ENCODE data around the gene TBX3. TPM values are rescaled to one million over a fixed set of nuclear protein-coding genes. Genes with fewer than 3 reads are reported as not detected.
A peak's percentile ranks its signal among the peaks of the same experiment; 100 is the strongest.
"Not testable (repeated sequence)": the region's sequence is repeated elsewhere in the genome, so short reads cannot be mapped to it uniquely, and the experiment has no call there.

The TBX3 gene
- not detected for total RNA-seq
- not detected for polyA plus RNA-seq

DNA sequence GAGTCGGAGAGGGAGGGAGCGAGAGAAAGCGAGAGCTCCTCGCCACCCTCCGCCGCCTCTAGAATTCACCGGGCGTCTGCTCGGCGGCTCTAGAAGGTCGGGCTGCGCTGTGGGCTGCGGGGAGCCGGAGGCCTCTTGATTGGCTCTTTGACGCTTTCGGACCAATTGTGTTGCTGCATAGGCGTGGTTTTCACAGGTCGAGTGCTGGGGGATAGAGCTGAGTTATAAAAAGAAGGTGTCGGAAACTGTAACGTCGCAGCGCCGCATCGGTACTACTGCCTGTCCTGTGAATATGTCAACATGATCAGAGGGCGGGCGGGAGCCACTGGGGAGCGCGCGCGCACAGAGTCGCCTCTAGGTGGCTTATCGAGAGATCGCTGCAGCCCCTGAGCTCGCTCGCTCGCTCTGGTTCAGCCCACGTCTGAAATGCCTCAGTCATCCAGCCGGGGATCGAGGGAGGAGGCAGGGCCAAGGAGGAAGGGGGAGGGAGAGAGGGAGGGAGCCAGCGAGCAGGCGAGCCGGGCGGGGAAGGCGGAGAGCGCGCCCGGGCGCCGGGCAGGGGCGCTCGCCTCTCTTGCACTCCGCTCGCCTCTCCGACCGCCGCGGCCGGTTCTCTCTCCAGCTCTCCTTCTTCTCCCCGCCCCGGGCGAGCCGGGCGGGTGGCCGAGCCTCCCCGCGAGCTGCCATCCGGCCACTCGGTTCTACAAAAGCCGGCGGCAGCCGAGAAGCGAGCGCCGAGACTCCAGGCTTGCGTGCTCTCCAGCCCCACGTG, at the start of gene TBX3:
TBX3 (minus strand) TSS at position 78 of the 772 bp plus-strand sequence. CDS start 975 bp downstream, outside the sequence.
- peaks cover 3% of the 10 kb centered on the region for H3K4me1 ChIP-seq (ENCODE audit: insufficient read depth, low read length)
- no peaks in the 10 kb centered on the region for H3K36me3 Mint-ChIP-seq
- peaks cover 0 to 25% (median 21%) of the 10 kb centered on the region in 5 donors for H3K9me3 Mint-ChIP-seq
- DNase-seq = peak in 2 of 5 donors; percentile 16 to 25
- H3K27me3 ChIP-seq (ENCODE audit: insufficient read depth, low read length, poor library complexity, severe bottlenecking) = peaks cover 63% of the 10 kb centered on the region
- CTCF ChIA-PET = no interaction called here
- H3K36me3 ChIP-seq (ENCODE audit: insufficient read depth, low read length) = no peaks in the 10 kb centered on the region
- no peaks in the 10 kb centered on the region for H3K9me3 ChIP-seq (ENCODE audit: low read length)
- H3K27ac ChIP-seq (ENCODE audit: low read depth, low read length) = no peak within 1 kb of the TSS
- peak within 1 kb of the TSS in 1 of 8 donors; percentile 26 for H3K27ac Mint-ChIP-seq
- peak within 1 kb of the TSS; percentile 27 for H3K4me3 ChIP-seq (ENCODE audit: low read length)
- POLR2A ChIA-PET = no interaction called here
- H3K4me1 Mint-ChIP-seq = peaks cover 25 to 41% (median 34%) of the 10 kb centered on the region in 3 donors
- H3K4me3 Mint-ChIP-seq = peak within 1 kb of the TSS; percentile 45 to 89 (median 75)
- peaks cover 87 to 91% of the 10 kb centered on the region in 2 donors for H3K27me3 Mint-ChIP-seq

- ChIA-PET POLR2A (no interaction called here), CTCF (no interaction called here)
- Histone ChIP-seq H3K27me3 (ENCODE audit: insufficient read depth, low read length, poor library complexity, severe bottlenecking) (no peaks in the 10 kb centered on the region), H3K36me3 (ENCODE audit: insufficient read depth, low read length) (no peaks in the 10 kb centered on the region), H3K9me3 (ENCODE audit: low read length) (no peaks in the 10 kb centered on the region), H3K4me1 (ENCODE audit: insufficient read depth, low read length) (no peaks in the 10 kb centered on the region), H3K4me3 (ENCODE audit: low read length) (no peak overlapping the region), H3K27ac (ENCODE audit: low read depth, low read length) (no peak overlapping the region)
- Mint-ChIP-seq H3K27ac (no peak overlapping the region), H3K4me3 (no peak overlapping the region), H3K4me1 (no peaks in the 10 kb centered on the region), H3K36me3 (no peaks in the 10 kb centered on the region), H3K27me3 (peaks cover 18 to 27% of the 10 kb centered on the region in 2 donors), H3K9me3 (peaks cover 0 to 3% (median 2%) of the 10 kb centered on the region in 5 donors)
- DNase-seq = no peak
Observed at GRCh38 chr12:114732426-114733030, 48.6 kb upstream of the TBX3 start.

GRCh38 chr12:114729731-114730130, 45.8 kb upstream of the TBX3 start:
- H3K4me3 ChIP-seq (ENCODE audit: low read length) = no peak overlapping the region
- H3K27ac Mint-ChIP-seq = no peak overlapping the region
- H3K27ac ChIP-seq (ENCODE audit: low read depth, low read length) = no peak overlapping the region
- H3K4me3 Mint-ChIP-seq = no peak overlapping the region
- peaks cover 4 to 13% of the 10 kb centered on the region in 2 donors for H3K27me3 Mint-ChIP-seq
- ChIA-PET CTCF (no interaction called here), POLR2A (no interaction called here)
- H3K9me3 ChIP-seq (ENCODE audit: low read length) = no peaks in the 10 kb centered on the region
- H3K27me3 ChIP-seq (ENCODE audit: insufficient read depth, low read length, poor library complexity, severe bottlenecking) = no peaks in the 10 kb centered on the region
- H3K9me3 Mint-ChIP-seq = peaks cover 0 to 5% (median 3%) of the 10 kb centered on the region in 5 donors
- no peaks in the 10 kb centered on the region for H3K4me1 ChIP-seq (ENCODE audit: insufficient read depth, low read length)
- no peaks in the 10 kb centered on the region for H3K4me1 Mint-ChIP-seq
- DNase-seq = no peak
- H3K36me3 ChIP-seq (ENCODE audit: insufficient read depth, low read length) = no peaks in the 10 kb centered on the region
- no peaks in the 10 kb centered on the region for H3K36me3 Mint-ChIP-seq

DNA sequence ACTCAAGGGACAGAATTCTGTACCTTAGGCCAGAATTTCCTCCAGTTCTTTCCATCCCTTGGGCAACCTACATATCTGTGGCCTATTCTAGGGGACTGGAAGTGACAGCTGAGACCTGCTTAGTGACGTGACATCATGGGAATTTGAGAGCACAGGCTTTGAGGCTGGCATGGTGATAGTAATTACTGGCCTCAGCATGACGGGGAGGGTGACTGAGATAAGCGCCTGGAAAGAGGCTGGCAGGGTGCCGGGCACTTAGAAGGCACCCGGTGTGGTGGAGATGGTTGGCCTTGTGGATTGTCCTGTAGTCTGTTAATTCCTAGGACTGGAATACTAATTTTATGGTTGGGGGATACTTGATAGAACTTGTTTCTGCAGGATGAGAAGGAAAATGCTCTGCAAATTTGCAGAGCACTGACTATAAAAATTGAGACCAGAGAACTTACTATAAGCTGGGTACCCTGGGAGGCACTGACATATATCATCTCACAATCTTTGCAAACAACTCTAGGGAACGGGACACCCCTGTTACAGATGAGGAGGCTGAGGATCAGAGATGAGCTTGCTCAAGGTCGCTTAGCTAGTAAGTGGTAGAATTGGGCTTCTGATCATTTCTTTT, 42.2 kb upstream of the TBX3 start:
- H3K27me3 Mint-ChIP-seq = peaks cover 0 to 3% of the 10 kb centered on the region in 2 donors

DNA sequence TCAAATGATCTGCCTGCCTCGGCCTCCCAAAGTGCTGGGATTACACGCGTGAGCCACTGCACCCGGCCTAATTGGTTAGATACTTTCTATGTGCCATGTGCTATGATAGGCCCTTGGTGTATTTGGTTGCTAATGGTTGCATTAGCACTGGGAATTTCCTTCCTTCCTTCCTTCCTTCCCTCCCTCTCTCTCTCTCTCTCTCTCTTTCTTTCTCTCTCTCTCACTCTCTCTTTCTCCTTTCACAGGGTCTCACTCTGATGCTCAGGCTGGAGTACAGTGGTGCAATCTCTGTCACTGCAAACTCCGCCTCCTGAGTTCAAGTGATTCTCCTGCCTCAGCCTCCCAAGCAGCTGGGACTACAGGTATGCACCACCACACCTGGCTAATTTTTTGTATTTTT, 38.2 kb upstream of the TBX3 start:
- H3K27me3 Mint-ChIP-seq; H3K4me3 Mint-ChIP-seq; H3K27ac Mint-ChIP-seq; H3K36me3 ChIP-seq (ENCODE audit: insufficient read depth, low read length); CTCF ChIA-PET; H3K4me3 ChIP-seq (ENCODE audit: low read length); H3K4me1 ChIP-seq (ENCODE audit: insufficient read depth, low read length); H3K9me3 ChIP-seq (ENCODE audit: low read length); H3K4me1 Mint-ChIP-seq; H3K36me3 Mint-ChIP-seq; DNase-seq; H3K9me3 Mint-ChIP-seq; POLR2A ChIA-PET; H3K27me3 ChIP-seq (ENCODE audit: insufficient read depth, low read length, poor library complexity, severe bottlenecking); H3K27ac ChIP-seq (ENCODE audit: low read depth, low read length): not testable (repeated sequence)

More for the DNA sequence above, 42.2 kb upstream of the TBX3 start:
- Histone ChIP-seq H3K4me3 (ENCODE audit: low read length) (no peak overlapping the region), H3K36me3 (ENCODE audit: insufficient read depth, low read length) (no peaks in the 10 kb centered on the region), H3K27me3 (ENCODE audit: insufficient read depth, low read length, poor library complexity, severe bottlenecking) (no peaks in the 10 kb centered on the region), H3K27ac (ENCODE audit: low read depth, low read length) (no peak overlapping the region), H3K4me1 (ENCODE audit: insufficient read depth, low read length) (no peaks in the 10 kb centered on the region), H3K9me3 (ENCODE audit: low read length) (no peaks in the 10 kb centered on the region)
- Mint-ChIP-seq H3K36me3 (no peaks in the 10 kb centered on the region), H3K27ac (no peak overlapping the region), H3K9me3 (peaks cover 0 to 5% (median 3%) of the 10 kb centered on the region in 5 donors), H3K4me1 (no peaks in the 10 kb centered on the region), H3K4me3 (no peak overlapping the region)
- ChIA-PET CTCF (no interaction called here), POLR2A (no interaction called here)
- DNase-seq = no peak

- Histone ChIP-seq H3K36me3 (ENCODE audit: insufficient read depth, low read length) (no peaks in the 10 kb centered on the region), H3K4me3 (ENCODE audit: low read length) (no peak overlapping the region), H3K27ac (ENCODE audit: low read depth, low read length) (no peak overlapping the region), H3K4me1 (ENCODE audit: insufficient read depth, low read length) (no peaks in the 10 kb centered on the region), H3K27me3 (ENCODE audit: insufficient read depth, low read length, poor library complexity, severe bottlenecking) (no peaks in the 10 kb centered on the region), H3K9me3 (ENCODE audit: low read length) (no peaks in the 10 kb centered on the region)
- ChIA-PET POLR2A (no interaction called here), CTCF (no interaction called here)
- H3K27ac Mint-ChIP-seq = no peak overlapping the region
- no peaks in the 10 kb centered on the region for H3K4me1 Mint-ChIP-seq
- no peak overlapping the region for H3K4me3 Mint-ChIP-seq
- H3K36me3 Mint-ChIP-seq = no peaks in the 10 kb centered on the region
- no peak for DNase-seq
- peaks cover 0 to 4% of the 10 kb centered on the region in 2 donors for H3K27me3 Mint-ChIP-seq
- H3K9me3 Mint-ChIP-seq = peaks cover 0 to 8% (median 5%) of the 10 kb centered on the region in 5 donors
Observed at GRCh38 chr12:114721266-114721665, 37.3 kb upstream of the TBX3 start.

GRCh38 chr12:114713466-114714215, 29.7 kb upstream of the TBX3 start:
- no peaks in the 10 kb centered on the region for H3K36me3 Mint-ChIP-seq
- no peak for DNase-seq
- Histone ChIP-seq H3K36me3 (ENCODE audit: insufficient read depth, low read length) (no peaks in the 10 kb centered on the region), H3K4me3 (ENCODE audit: low read length) (no peak overlapping the region), H3K9me3 (ENCODE audit: low read length) (no peaks in the 10 kb centered on the region), H3K27me3 (ENCODE audit: insufficient read depth, low read length, poor library complexity, severe bottlenecking) (no peaks in the 10 kb centered on the region), H3K27ac (ENCODE audit: low read depth, low read length) (no peak overlapping the region), H3K4me1 (ENCODE audit: insufficient read depth, low read length) (no peaks in the 10 kb centered on the region)
- H3K4me1 Mint-ChIP-seq = no peaks in the 10 kb centered on the region
- CTCF ChIA-PET = no interaction called here
- peaks cover 4 to 14% (median 11%) of the 10 kb centered on the region in 5 donors for H3K9me3 Mint-ChIP-seq
- H3K4me3 Mint-ChIP-seq = no peak overlapping the region
- H3K27ac Mint-ChIP-seq = no peak overlapping the region
- H3K27me3 Mint-ChIP-seq = peaks cover 2 to 4% of the 10 kb centered on the region in 2 donors
- POLR2A ChIA-PET = no interaction called here

GRCh38 chr12:114711689-114712152, 27.7 kb upstream of the TBX3 start:
- peaks cover 2 to 4% of the 10 kb centered on the region in 2 donors for H3K27me3 Mint-ChIP-seq
- POLR2A ChIA-PET = no interaction called here
- DNase-seq = no peak
- no peak overlapping the region for H3K27ac Mint-ChIP-seq
- peaks cover 4 to 12% (median 10%) of the 10 kb centered on the region in 5 donors for H3K9me3 Mint-ChIP-seq
- no peaks in the 10 kb centered on the region for H3K27me3 ChIP-seq (ENCODE audit: insufficient read depth, low read length, poor library complexity, severe bottlenecking)
- H3K27ac ChIP-seq (ENCODE audit: low read depth, low read length) = no peak overlapping the region
- H3K4me3 ChIP-seq (ENCODE audit: low read length) = no peak overlapping the region
- CTCF ChIA-PET = no interaction called here
- H3K36me3 Mint-ChIP-seq = no peaks in the 10 kb centered on the region
- H3K9me3 ChIP-seq (ENCODE audit: low read length) = no peaks in the 10 kb centered on the region
- H3K4me1 ChIP-seq (ENCODE audit: insufficient read depth, low read length) = no peaks in the 10 kb centered on the region
- H3K4me1 Mint-ChIP-seq = no peaks in the 10 kb centered on the region
- H3K36me3 ChIP-seq (ENCODE audit: insufficient read depth, low read length) = no peaks in the 10 kb centered on the region
- no peak overlapping the region for H3K4me3 Mint-ChIP-seq
